ENCODE results near the gene MT1E.
"Not testable (repeated sequence)": the region's sequence is repeated elsewhere in the genome, so short reads cannot be mapped to it uniquely, and the experiment has no call there.

Gene MT1E

DNA sequence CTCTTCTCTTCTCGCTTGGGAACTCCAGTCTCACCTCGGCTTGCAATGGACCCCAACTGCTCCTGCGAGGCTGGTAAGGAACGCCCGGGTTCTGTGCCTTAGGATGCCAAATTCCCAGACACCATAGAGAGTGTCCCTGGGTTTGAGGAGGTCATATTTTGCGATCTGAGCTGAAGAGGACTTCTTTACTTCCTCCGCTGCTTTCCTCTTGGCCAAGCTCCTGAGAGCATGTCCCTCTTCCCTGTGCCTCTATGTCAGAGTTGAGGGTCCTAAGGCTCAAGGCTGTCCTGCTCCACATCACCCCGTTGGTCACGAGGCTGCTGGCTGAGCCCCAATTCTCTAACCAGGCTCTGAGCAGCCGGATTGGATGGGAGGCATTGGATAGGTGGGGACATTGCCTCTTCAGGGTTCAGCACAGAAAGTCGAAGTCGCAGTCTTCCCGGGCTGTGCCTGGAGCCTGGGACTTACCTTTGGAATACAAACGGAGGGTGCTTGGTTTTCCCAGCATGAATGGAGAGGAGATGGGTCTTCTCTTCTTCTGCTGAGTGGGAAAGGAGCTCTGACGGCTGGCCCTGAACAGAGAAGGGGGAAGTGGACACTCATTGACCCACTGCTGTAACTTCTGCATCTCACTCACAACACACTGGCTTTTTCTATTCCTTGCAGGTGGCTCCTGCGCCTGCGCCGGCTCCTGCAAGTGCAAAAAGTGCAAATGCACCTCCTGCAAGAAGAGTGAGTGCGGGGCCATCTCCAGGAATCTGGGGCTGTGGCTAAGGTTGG is 44.4 kb downstream of the MT1E start:
- DNase-seq (ENCODE audit: low read depth in 1 of 2, low spot score in 1 of 2), result no peak

DNA sequence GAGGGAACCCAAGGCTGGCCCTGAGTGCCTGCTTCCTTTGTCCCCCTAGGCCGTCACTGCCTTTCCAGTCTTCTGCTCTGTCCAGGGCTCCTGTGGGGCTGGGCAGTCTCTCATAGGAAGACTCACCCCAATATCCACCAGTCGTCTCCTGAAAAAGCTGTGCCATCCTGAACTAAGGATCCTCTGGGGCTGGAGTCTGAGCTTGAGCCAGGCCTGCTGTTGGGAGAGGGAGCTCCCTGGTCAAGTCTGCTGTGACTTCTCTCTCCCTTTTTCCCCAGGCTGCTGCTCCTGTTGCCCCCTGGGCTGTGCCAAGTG is 45.0 kb downstream of the MT1E start:
- no peak for DNase-seq (ENCODE audit: low read depth in 1 of 2, low spot score in 1 of 2)

DNA sequence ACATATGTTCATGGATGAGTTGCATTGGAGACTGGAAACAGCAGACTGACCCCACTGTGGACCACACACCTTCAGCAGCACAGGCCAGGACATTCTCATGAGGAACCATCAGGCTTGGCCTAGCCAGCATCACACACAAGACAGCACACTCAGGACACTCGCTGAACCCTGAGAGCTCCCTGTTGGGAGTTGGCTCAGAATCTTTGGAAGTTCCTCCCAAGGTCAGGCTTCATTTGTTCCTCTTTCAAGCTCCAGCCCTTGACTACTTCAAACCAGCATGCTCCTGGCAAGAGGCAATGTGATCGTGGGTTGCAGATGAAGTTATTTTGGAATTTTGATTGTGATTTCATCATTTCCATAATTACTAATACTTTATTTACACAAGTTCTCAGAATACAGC is 46.1 kb downstream of the MT1E start:
- DNase-seq (ENCODE audit: low read depth in 1 of 2, low spot score in 1 of 2), result not testable (repeated sequence)

DNA sequence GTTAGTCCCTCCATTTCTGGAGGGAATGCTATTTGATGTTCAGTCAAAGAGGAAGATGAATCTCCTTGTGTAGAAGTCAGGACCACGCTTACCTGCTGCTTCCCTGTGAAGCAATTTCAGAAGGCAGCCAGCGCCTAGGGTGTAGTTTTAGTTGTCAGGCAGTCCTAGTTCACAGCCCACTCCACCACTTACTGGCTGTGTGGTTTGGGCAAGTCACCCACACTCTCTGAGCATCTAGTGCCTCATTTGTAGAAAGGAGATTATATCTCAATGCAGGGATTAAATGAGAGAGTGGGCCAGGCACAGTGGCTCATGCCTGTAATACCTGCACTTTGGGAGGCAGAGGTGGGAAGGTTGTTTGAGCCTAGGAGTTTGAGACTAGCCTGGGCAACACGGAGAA is 46.6 kb downstream of the MT1E start:
- not testable (repeated sequence) for DNase-seq (ENCODE audit: low read depth in 1 of 2, low spot score in 1 of 2)

DNA sequence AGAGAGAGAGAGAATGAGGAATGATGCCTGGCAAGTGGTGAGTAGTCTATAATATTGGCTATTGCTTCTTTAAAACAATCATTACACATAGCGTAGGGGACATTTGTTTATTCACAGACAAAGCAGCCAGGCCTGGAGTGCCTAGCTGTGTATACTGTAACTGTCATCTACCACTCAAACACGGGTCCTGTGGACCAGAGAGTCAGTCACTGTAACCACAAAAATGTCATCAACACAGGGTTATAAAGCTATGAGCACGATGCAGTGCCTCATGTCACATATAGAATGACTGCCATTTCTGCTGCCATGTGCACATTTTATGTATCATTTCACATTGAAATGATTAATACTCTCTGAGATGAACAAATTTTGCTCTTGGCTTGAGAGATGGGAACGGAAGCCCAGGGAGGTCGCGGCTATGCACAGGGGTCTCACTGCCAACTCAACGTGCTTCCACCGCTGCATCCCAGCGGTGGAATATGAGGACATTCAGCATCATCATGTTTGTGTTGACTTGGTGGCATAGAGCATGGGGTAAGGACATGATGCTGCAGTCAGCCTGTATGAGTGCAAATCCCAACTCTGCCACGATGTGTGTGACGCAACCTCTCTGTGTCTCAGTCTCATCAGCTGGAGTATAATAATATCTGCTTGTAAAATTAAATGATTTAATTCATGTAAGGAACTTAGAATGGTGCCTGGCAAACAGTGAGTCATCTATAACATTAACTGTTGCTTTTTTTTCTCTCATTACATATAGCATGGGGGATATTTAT is 47.4 kb downstream of the MT1E start:
- DNase-seq (ENCODE audit: low read depth in 1 of 2, low spot score in 1 of 2), result no peak

DNA sequence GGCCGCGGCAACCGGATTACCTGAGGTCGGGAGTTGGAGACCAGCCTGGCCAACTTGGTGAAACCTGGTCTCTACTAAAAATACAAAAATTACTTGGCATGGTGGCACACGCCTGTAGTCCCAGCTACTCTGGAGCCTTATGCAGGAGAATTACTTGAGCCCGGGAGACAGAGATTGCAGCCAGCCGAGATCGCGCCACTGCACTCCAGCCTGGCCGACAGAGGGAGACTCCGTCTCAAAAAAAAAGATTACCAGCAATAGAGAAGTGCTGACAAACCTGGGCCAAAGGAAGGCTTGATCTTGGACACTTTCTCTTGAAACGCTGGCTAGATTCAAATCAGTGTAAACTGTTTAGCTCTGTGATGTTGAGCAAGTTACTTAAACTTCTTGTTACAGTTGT is 48.3 kb downstream of the MT1E start:
- DNase-seq (ENCODE audit: low read depth in 1 of 2, low spot score in 1 of 2), result no peak

DNA sequence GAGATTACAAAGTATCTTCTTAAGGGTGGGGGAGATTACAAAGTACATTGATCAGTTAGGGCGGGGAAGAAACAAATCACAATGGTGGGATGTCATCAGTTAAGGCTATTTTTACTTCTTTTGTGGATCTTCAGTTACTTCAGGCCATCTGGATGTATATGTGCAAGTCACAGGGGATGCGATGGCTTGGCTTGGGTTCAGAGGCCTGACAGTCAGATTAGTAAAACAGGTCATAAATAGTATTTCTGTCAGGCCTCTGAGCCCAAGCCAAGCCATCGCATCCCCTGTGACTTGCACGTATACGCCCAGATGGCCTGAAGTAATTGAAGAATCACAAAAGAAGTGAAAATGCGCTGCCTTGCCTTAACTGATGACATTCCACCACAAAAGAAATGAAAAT is 49.0 kb downstream of the MT1E start:
- DNase-seq (ENCODE audit: low read depth in 1 of 2, low spot score in 1 of 2), result not testable (repeated sequence)

DNA sequence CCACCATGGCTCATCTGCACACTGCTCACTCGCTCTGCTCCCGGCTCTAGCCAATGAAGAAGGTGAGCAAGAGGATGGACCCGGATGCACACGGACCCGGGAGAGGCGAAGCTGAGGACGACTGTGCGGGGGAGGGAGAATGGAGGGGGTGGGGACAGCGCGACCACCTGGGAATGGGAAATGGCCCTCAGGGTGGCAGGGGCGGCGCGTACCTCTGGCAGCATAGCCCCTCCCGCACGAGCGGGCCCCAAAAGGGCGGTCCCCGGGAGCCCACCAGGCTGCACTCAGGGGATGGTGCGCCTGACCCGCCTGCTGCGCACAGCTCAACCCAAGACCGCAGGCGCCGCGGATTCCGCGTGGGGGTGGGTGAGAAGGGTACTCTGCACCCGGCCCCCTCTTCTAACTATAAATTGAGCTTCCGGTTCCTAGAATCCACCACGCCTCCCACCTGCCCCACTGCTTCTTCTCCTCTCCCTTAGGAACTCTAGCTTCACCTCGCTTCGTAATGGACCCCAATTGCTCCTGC is 50.2 kb downstream of the MT1E start:
- peak in 1 of 2 donors; percentile 36 for DNase-seq (ENCODE audit: low read depth in 1 of 2, low spot score in 1 of 2)
